GM13976 (cell line): ENCODE measurements around the gene DDOST.

Source experiments
- DNase-seq: peaks from one replicate; pipeline ENCODE4 v3.0.0; 2012; ENCODE audit warnings: low spot score
- in situ Hi-C: fragments of 300-500 bp; cut with MboI; formaldehyde crosslinking; loops from one replicate; pipeline ENCODE4 v1.12.0; 2022; ENCODE audit warnings: low sequenced_read_pairs, mixed read lengths, inconsistent platforms; ENCODE audit not compliant: unreplicated experiment
- TF ChIP-seq, protein P1 (sequence below): IDR thresholded peaks from 2 replicates; pipeline ENCODE4 v1.5.1; 2012; ENCODE audit warnings: borderline replicate concordance, mild to moderate bottlenecking; ENCODE audit not compliant: insufficient read depth; ENCODE audit errors: extremely low read depth, missing control alignments, control extremely low read depth

DDOST gene

DNA sequence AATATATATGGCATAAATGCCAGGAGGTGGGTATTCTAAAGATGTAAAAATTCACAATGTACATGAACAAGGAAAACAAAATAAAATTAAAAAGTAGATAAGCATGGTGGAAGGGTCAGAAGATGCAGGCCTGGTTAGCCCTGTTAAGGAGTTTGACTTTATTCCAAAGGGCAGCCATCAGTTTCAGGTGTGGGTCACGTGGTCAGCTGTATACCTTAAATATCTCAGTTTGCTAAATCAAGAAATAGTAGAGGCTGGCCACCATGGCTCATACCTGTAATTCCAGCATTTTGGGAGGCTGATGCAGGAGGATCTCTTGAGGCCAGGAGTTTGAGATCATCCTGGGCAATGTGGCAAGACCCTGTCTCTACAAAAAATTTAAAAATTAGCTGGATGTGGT is 36.5 kb downstream of the DDOST start:
- TF ChIP-seq, protein P1, sequence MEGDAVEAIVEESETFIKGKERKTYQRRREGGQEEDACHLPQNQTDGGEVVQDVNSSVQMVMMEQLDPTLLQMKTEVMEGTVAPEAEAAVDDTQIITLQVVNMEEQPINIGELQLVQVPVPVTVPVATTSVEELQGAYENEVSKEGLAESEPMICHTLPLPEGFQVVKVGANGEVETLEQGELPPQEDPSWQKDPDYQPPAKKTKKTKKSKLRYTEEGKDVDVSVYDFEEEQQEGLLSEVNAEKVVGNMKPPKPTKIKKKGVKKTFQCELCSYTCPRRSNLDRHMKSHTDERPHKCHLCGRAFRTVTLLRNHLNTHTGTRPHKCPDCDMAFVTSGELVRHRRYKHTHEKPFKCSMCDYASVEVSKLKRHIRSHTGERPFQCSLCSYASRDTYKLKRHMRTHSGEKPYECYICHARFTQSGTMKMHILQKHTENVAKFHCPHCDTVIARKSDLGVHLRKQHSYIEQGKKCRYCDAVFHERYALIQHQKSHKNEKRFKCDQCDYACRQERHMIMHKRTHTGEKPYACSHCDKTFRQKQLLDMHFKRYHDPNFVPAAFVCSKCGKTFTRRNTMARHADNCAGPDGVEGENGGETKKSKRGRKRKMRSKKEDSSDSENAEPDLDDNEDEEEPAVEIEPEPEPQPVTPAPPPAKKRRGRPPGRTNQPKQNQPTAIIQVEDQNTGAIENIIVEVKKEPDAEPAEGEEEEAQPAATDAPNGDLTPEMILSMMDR = no peak
- no peak for DNase-seq
- in situ Hi-C loops = no loop called here

DNA sequence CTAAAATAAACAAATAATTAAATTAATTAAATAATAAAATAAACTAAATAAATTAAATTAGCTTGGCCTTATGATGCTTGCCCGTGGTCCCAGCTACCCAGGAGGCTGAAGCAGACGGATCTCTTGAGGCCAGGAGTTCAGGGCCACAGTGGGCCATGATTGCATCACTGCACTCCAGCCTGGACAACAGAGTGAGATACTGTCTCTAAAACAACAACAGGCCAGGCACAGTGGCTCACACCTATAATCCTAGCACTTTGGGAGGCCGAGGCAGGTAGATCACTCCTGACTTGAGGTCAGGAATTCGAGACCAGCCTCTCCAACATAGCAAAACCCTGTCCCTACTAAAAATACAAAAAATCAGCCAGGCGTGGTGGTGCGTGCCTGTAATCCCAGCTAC is 40.2 kb downstream of the DDOST start:
- TF ChIP-seq, protein P1 = no peak
- DNase-seq = no peak
- in situ Hi-C loops = no loop called here

DNA sequence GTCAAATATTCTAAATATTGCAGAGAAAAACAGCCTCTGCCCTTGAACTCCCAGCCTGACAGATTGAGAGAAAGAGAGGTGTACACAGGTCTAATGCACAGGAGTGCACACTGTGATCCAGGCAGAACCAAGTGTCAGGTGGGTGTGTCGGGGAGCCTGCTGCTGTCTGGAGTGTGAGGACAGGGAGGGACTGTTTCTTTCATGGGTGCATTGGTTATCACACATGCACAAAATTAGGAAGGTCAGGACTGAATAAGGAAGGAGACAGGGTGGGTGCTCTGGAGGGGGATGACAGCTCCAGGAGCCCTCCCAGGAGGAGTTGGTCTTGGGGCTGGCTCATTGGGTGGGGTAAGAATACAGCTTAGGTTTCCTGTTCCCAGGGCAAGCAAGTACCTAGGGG is 41.2 kb downstream of the DDOST start:
- in situ Hi-C loops = no loop called here
- DNase-seq = no peak
- TF ChIP-seq, protein P1 = no peak

DNA sequence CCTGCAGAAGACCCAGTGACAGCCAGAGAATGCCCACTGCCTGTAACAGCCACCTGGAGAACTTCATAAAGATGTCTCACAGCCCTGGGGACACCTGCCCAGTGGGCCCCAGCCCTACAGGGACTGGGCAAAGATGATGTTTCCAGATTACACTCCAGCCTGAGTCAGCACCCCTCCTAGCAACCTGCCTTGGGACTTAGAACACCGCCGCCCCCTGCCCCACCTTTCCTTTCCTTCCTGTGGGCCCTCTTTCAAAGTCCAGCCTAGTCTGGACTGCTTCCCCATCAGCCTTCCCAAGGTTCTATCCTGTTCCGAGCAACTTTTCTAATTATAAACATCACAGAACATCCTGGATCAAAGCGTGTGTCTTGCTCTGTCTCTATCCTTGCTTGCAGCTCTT is 42.6 kb downstream of the DDOST start:
- DNase-seq = no peak
- in situ Hi-C loops = no loop called here
- TF ChIP-seq, protein P1 = no peak

DNA sequence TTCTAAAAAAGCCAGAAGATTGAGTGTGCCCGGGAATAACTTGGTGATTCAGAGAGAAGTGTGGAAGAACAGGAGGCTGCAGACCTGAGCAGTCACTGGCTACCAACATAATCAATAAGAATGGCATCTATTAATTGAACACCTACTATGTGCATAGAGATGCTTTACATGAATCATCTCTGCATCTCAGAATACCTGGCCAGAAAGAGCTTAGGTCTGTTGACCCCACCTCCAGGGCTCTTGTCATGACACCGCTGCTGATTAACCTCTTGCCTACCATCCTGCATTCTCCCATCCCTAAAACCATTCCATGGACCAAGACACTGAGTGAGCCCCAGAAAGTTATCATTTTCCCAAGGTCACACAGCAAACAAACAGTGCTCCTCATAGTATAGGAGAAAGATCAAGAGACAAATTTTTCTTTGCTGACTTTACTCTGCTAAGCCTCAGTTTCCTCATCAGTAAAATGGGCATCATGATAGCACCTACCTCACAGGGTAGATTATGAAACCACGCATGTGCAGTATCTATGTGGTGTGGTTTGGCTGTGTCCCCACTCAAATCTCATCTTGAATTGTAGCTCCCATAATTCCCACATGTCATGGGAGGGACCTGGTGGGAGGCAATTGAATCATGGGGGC is 44.2 kb downstream of the DDOST start:
- in situ Hi-C loops = no loop called here
- DNase-seq = no peak
- TF ChIP-seq, protein P1 = no peak

DNA sequence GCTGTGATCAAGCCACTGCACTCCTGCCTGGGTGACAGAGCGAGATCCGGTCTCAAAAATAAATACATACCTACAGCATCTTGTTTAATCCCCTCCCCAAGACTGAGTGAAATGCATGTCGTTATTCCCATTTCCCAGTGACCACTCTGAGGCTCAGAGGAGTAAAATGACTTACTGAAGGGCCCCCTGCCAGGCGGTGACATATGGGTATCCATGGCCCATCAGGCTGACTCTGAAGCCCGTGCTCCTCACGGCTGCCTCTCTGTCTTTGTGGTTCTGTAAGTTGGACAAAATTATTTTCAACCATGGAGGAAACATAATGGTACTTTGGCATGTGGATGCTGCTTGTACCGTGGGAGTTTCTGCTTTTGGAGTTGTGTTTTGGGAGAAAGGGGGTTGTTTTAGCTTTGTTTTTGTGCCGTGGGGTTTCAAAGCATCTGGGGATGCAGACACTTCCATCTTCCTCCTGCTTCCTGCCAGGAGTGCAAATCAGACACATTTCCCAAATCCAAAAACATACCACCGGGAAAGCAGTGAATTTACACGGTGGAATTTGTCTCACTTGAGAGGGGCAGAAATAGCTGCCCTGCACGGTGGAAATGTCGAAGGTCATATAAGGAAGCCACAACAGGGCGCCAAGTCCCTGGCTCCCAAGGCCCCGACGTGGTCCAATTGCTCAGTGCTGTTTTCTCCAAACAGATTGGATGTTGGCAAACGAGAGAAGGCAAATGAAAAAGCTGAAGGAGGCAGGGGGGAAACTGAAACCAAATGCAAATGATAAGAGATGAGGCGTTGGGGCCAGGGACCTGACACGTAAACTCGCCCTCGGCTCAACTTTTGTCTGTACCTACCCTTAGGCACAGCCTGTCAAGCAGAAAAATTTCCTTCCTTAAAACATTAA is 45.0 kb downstream of the DDOST start:
- TF ChIP-seq, protein P1 = no peak
- peak; percentile 71 for DNase-seq
- in situ Hi-C loops = no loop called here
